SK-N-MC (cell line): ENCODE results near the gene SNAPC4.

ENCODE experiments used
- EZH2 ChIP-seq: fragments of 200-600 bp; sonication (generic); IDR thresholded peaks from one replicate; pipeline ENCODE4 v1.6.1; 2017; ENCODE audit warnings: antibody characterized with exemption
- POLR2AphosphoS5 ChIP-seq: IDR thresholded peaks from 2 replicates; pipeline ENCODE4 v1.6.1; 2012; ENCODE audit warnings: mild to moderate bottlenecking, low read depth, low read length, borderline replicate concordance

DNA sequence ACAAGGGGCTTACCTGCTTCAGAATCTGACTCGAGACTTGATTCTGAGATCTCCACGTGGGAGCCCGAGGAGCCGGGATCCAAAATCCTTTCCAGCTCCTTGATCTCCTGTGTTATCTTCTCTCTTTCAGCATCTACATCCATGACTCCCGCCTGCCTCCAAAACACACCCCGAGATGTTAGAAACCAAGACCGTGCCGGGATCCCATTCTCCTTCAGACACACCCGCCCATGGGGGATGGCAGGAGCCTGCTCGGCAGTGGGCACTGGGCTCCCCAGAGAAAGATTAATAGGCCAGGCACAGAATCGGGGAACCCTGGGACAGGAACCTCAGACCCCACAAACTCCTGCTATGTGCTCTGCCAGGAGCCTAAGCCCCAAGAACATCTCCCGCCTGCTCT lies 1.7 kb downstream of the SNAPC4 start:
- TF ChIP-seq EZH2 (no peak), POLR2AphosphoS5 (no peak)
